Ishikawa (cell line): ENCODE data around the gene ATP8A2.

ENCODE experiments used
- CEBPB ChIP-seq: IDR thresholded peaks from 2 replicates; pipeline ENCODE4 v1.6.1; 2012
- CREB1 ChIP-seq: IDR thresholded peaks from 2 replicates; pipeline ENCODE4 v1.6.1; 2012; ENCODE audit warnings: low read depth
- EGR1 ChIP-seq: IDR thresholded peaks from 2 replicates; pipeline ENCODE4 v1.6.1; 2012
- EP300 ChIP-seq: IDR thresholded peaks from 2 replicates; pipeline ENCODE4 v1.6.1; 2012; ENCODE audit warnings: borderline replicate concordance
- FOXM1 ChIP-seq: IDR thresholded peaks from 2 replicates; pipeline ENCODE4 v1.6.1; 2012; ENCODE audit warnings: low read depth, borderline replicate concordance
- MAX ChIP-seq: IDR thresholded peaks from 2 replicates; pipeline ENCODE4 v1.6.1; 2012
- NFIC ChIP-seq: IDR thresholded peaks from 2 replicates; pipeline ENCODE4 v1.6.1; 2012
- RAD21 ChIP-seq: IDR thresholded peaks from 2 replicates; pipeline ENCODE4 v1.6.1; 2012; ENCODE audit warnings: low read depth
- REST ChIP-seq: IDR thresholded peaks from 2 replicates; pipeline ENCODE4 v1.6.1; 2012; ENCODE audit warnings: low read depth, mild to moderate bottlenecking
- TAF1 ChIP-seq: IDR thresholded peaks from 2 replicates; pipeline ENCODE4 v1.6.1; 2012; ENCODE audit warnings: low read depth, mild to moderate bottlenecking
- TCF12 ChIP-seq: IDR thresholded peaks from 2 replicates; pipeline ENCODE4 v1.6.1; 2012; ENCODE audit warnings: low read depth
- TEAD4 ChIP-seq: IDR thresholded peaks from 2 replicates; pipeline ENCODE4 v1.6.1; 2012
- USF1 ChIP-seq: IDR thresholded peaks from 2 replicates; pipeline ENCODE4 v1.6.1; 2012
- YY1 ChIP-seq: IDR thresholded peaks from 2 replicates; pipeline ENCODE4 v1.6.1; 2012; ENCODE audit warnings: low read depth
- ZBTB7A ChIP-seq: IDR thresholded peaks from 2 replicates; pipeline ENCODE4 v1.6.1; 2012; ENCODE audit warnings: low read depth

The ATP8A2 gene

GRCh38 chr13:26053418-26053980 lies 681.7 kb downstream of the ATP8A2 start:
- TF ChIP-seq NFIC = no peak
- TF ChIP-seq FOXM1 = no peak
- no peak for TF ChIP-seq YY1
- TF ChIP-seq USF1 = no peak
- TF ChIP-seq EGR1 = no peak
- no peak for TF ChIP-seq EP300
- no peak for TF ChIP-seq REST
- no peak for TF ChIP-seq TCF12
- no peak for TF ChIP-seq CREB1
- TF ChIP-seq MAX = no peak
- TF ChIP-seq RAD21 = no peak
- TF ChIP-seq TEAD4 = no peak
- no peak for TF ChIP-seq CEBPB
- no peak for TF ChIP-seq TAF1
- no peak for TF ChIP-seq ZBTB7A

- TF ChIP-seq FOXM1 (no peak), EGR1 (no peak), YY1 (no peak), CREB1 (no peak), CEBPB (no peak), RAD21 (no peak), ZBTB7A (no peak), REST (no peak), TEAD4 (no peak), TAF1 (no peak), TCF12 (no peak)
Observed at GRCh38 chr13:26054896-26055295, 683.1 kb downstream of the ATP8A2 start.

GRCh38 chr13:26058704-26059103 lies 686.9 kb downstream of the ATP8A2 start:
- no peak for TF ChIP-seq NFIC
- no peak for TF ChIP-seq FOXM1
- TF ChIP-seq TEAD4 = no peak
- TF ChIP-seq YY1 = no peak

GRCh38 chr13:26060357-26060756 lies 688.6 kb downstream of the ATP8A2 start:
- TF ChIP-seq TAF1 = no peak
- no peak for TF ChIP-seq CEBPB
- no peak for TF ChIP-seq USF1
- no peak for TF ChIP-seq FOXM1
- TF ChIP-seq ZBTB7A = no peak
- no peak for TF ChIP-seq RAD21
- no peak for TF ChIP-seq REST
- TF ChIP-seq TEAD4 = no peak
- no peak for TF ChIP-seq TCF12
- TF ChIP-seq NFIC = no peak
- TF ChIP-seq CREB1 = no peak
- TF ChIP-seq EP300 = no peak
- no peak for TF ChIP-seq EGR1
- no peak for TF ChIP-seq YY1
- TF ChIP-seq MAX = no peak

- no peak for TF ChIP-seq CEBPB
- TF ChIP-seq TAF1 = no peak
- no peak for TF ChIP-seq REST
- no peak for TF ChIP-seq TCF12
- TF ChIP-seq TEAD4 = no peak
- no peak for TF ChIP-seq EP300
- no peak for TF ChIP-seq YY1
- TF ChIP-seq CREB1 = no peak
- no peak for TF ChIP-seq RAD21
- TF ChIP-seq EGR1 = no peak
- no peak for TF ChIP-seq NFIC
- no peak for TF ChIP-seq MAX
- no peak for TF ChIP-seq FOXM1
- no peak for TF ChIP-seq USF1
- TF ChIP-seq ZBTB7A = no peak
Observed at GRCh38 chr13:26061256-26061655, 689.5 kb downstream of the ATP8A2 start.
